Esophagus muscularis mucosa (tissue), 4 donors: Measurements from ENCODE around the gene TLE6.

ENCODE experiments used
- CTCF ChIP-seq, 3 experiments: fragments of 200-600 bp in 2 of 3; fragments of 450-650 bp in 1 of 3; sonication (generic) in 2 of 3; IDR thresholded peaks; one replicate each; pipeline ENCODE4 v1.5.1; 2017 to 2019; ENCODE audit warnings: antibody characterized with exemption in 3 of 3, mild to moderate bottlenecking in 2 of 3, moderate library complexity in 1 of 3
- EP300 ChIP-seq: sonication (generic); formaldehyde crosslinking; IDR thresholded peaks from one replicate; pipeline ENCODE4 v1.6.1; 2017; ENCODE audit warnings: antibody characterized with exemption
- POLR2A ChIP-seq: fragments of 450-650 bp; IDR thresholded peaks from one replicate; pipeline ENCODE4 v1.6.1; 2017; ENCODE audit warnings: antibody characterized with exemption, moderate library complexity, mild to moderate bottlenecking, low read depth
- POLR2AphosphoS5 ChIP-seq, 2 donors: sonication (generic); formaldehyde crosslinking; IDR thresholded peaks; one replicate each; pipeline ENCODE4 v1.6.1; 2017; ENCODE audit warnings: antibody characterized with exemption in 2 of 2

DNA sequence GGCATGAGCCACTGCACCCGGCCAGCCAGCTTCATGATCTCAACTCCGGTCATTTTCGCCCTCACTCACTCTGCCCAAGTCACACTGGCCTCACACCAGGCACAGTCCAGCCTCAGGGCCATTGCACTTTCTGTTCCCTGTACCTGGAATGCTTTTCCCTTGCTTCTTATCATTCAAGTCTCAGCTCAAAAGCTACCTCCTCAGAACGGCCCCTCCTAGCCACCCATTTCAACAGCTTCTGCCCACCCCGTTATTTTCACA is 54.2 kb downstream of the TLE6 start:
- TF ChIP-seq POLR2A (no peak), EP300 (no peak), CTCF (IDR thresholded peaks at IDR 0.05) (no peak), POLR2AphosphoS5 (IDR thresholded peaks at IDR 0.05) (no peak)
